ENCODE results near the gene RASL11B. TPM values are rescaled to one million over a fixed set of nuclear protein-coding genes. Genes with fewer than 3 reads are reported as not detected.

Gene RASL11B
- total and polyA plus RNA-seq, 9 of the 15 experiments (the other 6 are each of a cell fraction or from before 2014, with no cell fraction given): 0.24 to 1.5 (median 0.53) TPM

DNA sequence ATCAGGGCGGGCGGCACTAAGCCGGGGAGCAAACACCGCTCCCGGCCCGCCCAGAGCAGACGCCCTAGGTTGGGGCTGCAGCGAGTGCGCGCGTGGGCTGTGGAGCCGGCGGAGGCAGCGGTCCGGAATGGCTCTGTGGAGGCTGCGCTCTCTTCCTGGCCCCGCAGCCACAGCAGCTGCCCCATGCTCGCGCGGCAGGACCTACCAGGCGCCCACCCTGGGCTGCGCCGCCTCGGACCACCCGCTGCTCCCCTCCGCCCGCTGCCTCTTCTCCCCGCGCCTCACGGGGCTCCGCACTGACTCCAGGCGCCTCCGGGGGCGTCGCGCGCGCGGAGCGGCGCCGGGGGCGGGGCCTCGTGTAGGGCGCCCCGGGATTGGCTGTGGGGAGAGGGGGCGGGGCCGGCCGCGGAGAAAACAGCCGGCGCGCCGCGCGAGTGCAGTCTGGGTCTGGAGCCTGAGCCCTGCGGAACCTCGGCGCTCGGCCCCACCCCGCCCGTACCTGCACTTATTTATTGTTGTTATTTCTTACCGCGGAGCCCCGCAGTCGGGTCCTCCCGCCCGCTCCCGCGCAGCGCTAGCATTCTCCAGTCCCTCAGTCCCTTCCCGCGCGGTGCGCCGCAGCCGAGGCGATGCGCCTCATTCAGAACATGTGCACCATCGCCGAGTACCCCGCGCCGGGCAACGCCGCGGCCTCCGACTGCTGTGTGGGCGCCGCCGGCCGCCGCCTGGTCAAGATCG is at the start of gene RASL11B (continued):
- TF ChIP-seq, protein P1, sequence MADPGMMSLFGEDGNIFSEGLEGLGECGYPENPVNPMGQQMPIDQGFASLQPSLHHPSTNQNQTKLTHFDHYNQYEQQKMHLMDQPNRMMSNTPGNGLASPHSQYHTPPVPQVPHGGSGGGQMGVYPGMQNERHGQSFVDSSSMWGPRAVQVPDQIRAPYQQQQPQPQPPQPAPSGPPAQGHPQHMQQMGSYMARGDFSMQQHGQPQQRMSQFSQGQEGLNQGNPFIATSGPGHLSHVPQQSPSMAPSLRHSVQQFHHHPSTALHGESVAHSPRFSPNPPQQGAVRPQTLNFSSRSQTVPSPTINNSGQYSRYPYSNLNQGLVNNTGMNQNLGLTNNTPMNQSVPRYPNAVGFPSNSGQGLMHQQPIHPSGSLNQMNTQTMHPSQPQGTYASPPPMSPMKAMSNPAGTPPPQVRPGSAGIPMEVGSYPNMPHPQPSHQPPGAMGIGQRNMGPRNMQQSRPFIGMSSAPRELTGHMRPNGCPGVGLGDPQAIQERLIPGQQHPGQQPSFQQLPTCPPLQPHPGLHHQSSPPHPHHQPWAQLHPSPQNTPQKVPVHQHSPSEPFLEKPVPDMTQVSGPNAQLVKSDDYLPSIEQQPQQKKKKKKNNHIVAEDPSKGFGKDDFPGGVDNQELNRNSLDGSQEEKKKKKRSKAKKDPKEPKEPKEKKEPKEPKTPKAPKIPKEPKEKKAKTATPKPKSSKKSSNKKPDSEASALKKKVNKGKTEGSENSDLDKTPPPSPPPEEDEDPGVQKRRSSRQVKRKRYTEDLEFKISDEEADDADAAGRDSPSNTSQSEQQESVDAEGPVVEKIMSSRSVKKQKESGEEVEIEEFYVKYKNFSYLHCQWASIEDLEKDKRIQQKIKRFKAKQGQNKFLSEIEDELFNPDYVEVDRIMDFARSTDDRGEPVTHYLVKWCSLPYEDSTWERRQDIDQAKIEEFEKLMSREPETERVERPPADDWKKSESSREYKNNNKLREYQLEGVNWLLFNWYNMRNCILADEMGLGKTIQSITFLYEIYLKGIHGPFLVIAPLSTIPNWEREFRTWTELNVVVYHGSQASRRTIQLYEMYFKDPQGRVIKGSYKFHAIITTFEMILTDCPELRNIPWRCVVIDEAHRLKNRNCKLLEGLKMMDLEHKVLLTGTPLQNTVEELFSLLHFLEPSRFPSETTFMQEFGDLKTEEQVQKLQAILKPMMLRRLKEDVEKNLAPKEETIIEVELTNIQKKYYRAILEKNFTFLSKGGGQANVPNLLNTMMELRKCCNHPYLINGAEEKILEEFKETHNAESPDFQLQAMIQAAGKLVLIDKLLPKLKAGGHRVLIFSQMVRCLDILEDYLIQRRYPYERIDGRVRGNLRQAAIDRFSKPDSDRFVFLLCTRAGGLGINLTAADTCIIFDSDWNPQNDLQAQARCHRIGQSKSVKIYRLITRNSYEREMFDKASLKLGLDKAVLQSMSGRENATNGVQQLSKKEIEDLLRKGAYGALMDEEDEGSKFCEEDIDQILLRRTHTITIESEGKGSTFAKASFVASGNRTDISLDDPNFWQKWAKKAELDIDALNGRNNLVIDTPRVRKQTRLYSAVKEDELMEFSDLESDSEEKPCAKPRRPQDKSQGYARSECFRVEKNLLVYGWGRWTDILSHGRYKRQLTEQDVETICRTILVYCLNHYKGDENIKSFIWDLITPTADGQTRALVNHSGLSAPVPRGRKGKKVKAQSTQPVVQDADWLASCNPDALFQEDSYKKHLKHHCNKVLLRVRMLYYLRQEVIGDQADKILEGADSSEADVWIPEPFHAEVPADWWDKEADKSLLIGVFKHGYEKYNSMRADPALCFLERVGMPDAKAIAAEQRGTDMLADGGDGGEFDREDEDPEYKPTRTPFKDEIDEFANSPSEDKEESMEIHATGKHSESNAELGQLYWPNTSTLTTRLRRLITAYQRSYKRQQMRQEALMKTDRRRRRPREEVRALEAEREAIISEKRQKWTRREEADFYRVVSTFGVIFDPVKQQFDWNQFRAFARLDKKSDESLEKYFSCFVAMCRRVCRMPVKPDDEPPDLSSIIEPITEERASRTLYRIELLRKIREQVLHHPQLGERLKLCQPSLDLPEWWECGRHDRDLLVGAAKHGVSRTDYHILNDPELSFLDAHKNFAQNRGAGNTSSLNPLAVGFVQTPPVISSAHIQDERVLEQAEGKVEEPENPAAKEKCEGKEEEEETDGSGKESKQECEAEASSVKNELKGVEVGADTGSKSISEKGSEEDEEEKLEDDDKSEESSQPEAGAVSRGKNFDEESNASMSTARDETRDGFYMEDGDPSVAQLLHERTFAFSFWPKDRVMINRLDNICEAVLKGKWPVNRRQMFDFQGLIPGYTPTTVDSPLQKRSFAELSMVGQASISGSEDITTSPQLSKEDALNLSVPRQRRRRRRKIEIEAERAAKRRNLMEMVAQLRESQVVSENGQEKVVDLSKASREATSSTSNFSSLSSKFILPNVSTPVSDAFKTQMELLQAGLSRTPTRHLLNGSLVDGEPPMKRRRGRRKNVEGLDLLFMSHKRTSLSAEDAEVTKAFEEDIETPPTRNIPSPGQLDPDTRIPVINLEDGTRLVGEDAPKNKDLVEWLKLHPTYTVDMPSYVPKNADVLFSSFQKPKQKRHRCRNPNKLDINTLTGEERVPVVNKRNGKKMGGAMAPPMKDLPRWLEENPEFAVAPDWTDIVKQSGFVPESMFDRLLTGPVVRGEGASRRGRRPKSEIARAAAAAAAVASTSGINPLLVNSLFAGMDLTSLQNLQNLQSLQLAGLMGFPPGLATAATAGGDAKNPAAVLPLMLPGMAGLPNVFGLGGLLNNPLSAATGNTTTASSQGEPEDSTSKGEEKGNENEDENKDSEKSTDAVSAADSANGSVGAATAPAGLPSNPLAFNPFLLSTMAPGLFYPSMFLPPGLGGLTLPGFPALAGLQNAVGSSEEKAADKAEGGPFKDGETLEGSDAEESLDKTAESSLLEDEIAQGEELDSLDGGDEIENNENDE (IDR thresholded peaks at IDR 0.05; ENCODE audit: low read depth, low read length): no peak
- TF ChIP-seq POLR2AphosphoS5 (IDR thresholded peaks at IDR 0.05; ENCODE audit: control insufficient read depth, insufficient read depth, low read depth, low read length): peak; percentile 43; the same call in 1 of the 2 replicates
- TF ChIP-seq MAZ (CRISPR knock-in tag; conservative IDR thresholded peaks at IDR 0.05 in 1 of 2, IDR thresholded peaks at IDR 0.05 in 1 of 2): peak; percentile 48 to 58
- TF ChIP-seq, protein P2, sequence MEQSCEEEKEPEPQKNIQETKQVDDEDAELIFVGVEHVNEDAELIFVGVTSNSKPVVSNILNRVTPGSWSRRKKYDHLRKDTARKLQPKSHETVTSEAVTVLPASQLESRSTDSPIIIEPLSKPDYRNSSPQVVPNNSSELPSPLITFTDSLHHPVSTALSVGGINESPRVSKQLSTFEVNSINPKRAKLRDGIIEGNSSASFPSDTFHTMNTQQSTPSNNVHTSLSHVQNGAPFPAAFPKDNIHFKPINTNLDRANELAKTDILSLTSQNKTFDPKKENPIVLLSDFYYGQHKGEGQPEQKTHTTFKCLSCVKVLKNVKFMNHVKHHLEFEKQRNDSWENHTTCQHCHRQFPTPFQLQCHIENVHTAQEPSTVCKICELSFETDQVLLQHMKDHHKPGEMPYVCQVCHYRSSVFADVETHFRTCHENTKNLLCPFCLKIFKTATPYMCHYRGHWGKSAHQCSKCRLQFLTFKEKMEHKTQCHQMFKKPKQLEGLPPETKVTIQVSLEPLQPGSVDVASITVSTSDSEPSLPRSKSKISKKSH (CRISPR knock-in tag; IDR thresholded peaks at IDR 0.05): no peak
- no peak for TF ChIP-seq RFX5 (IDR thresholded peaks at IDR 0.05; ENCODE audit: low read depth, low read length)
- no peak for TF ChIP-seq NR2C1 (IDR thresholded peaks at IDR 0.05)
- no peak for TF ChIP-seq NR2C1 (tag; IDR thresholded peaks at IDR 0.05)
- TF ChIP-seq, protein P3, sequence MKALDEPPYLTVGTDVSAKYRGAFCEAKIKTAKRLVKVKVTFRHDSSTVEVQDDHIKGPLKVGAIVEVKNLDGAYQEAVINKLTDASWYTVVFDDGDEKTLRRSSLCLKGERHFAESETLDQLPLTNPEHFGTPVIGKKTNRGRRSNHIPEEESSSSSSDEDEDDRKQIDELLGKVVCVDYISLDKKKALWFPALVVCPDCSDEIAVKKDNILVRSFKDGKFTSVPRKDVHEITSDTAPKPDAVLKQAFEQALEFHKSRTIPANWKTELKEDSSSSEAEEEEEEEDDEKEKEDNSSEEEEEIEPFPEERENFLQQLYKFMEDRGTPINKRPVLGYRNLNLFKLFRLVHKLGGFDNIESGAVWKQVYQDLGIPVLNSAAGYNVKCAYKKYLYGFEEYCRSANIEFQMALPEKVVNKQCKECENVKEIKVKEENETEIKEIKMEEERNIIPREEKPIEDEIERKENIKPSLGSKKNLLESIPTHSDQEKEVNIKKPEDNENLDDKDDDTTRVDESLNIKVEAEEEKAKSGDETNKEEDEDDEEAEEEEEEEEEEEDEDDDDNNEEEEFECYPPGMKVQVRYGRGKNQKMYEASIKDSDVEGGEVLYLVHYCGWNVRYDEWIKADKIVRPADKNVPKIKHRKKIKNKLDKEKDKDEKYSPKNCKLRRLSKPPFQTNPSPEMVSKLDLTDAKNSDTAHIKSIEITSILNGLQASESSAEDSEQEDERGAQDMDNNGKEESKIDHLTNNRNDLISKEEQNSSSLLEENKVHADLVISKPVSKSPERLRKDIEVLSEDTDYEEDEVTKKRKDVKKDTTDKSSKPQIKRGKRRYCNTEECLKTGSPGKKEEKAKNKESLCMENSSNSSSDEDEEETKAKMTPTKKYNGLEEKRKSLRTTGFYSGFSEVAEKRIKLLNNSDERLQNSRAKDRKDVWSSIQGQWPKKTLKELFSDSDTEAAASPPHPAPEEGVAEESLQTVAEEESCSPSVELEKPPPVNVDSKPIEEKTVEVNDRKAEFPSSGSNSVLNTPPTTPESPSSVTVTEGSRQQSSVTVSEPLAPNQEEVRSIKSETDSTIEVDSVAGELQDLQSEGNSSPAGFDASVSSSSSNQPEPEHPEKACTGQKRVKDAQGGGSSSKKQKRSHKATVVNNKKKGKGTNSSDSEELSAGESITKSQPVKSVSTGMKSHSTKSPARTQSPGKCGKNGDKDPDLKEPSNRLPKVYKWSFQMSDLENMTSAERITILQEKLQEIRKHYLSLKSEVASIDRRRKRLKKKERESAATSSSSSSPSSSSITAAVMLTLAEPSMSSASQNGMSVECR (CRISPR knock-in tag; IDR thresholded peaks at IDR 0.05): peak; percentile 64; the same call in 1 of the 2 replicates

All from K562 (cell line).